ENCODE results near the gene LYSMD3.

Gene LYSMD3

GRCh38 chr5:90545511-90545910 is 16.1 kb upstream of the LYSMD3 start:
- Histone ChIP-seq H3K36me3 (replicated peaks; ENCODE audit: low read depth, low read length) (no peaks in the 10 kb centered on the region), H3K27ac (ENCODE audit: low read length) (no peak overlapping the region), H3K9ac (ENCODE audit: low read length) (no peak overlapping the region), H3K79me2 (ENCODE audit: low read length) (no peaks in the 10 kb centered on the region), H3K4me3 (ENCODE audit: low read length) (no peak overlapping the region), H3K27me3 (ENCODE audit: low read depth, low read length) (peaks cover 40% of the 10 kb centered on the region), H3K4me1 (ENCODE audit: low read length) (no peaks in the 10 kb centered on the region), H2AFZ (ENCODE audit: low read depth, low read length) (no peak overlapping the region), H3K9me3 (ENCODE audit: insufficient read depth, low read length) (no peaks in the 10 kb centered on the region), H3K4me2 (ENCODE audit: low read length) (no peak overlapping the region), H4K20me1 (ENCODE audit: insufficient read depth, low read length) (no peaks in the 10 kb centered on the region)
- no peak for TF ChIP-seq EZH2phosphoT487 (IDR thresholded peaks at IDR 0.05; ENCODE audit: low read depth)
- no peak for TF ChIP-seq CTCF (IDR thresholded peaks at IDR 0.05; ENCODE audit: low read depth, low read length)

GRCh38 chr5:90542827-90543519 is 13.6 kb upstream of the LYSMD3 start:
- no peak for TF ChIP-seq EZH2phosphoT487 (IDR thresholded peaks at IDR 0.05; ENCODE audit: low read depth)
- TF ChIP-seq CTCF (IDR thresholded peaks at IDR 0.05; ENCODE audit: low read depth, low read length) = no peak
- H4K20me1 ChIP-seq (ENCODE audit: insufficient read depth, low read length) = no peaks in the 10 kb centered on the region
- no peaks in the 10 kb centered on the region for H3K79me2 ChIP-seq (ENCODE audit: low read length)
- no peak overlapping the region for H3K9ac ChIP-seq (ENCODE audit: low read length)
- H3K9me3 ChIP-seq (ENCODE audit: insufficient read depth, low read length) = no peaks in the 10 kb centered on the region
- H3K4me2 ChIP-seq (ENCODE audit: low read length) = no peak overlapping the region
- H2AFZ ChIP-seq (ENCODE audit: low read depth, low read length) = no peak overlapping the region
- H3K4me1 ChIP-seq (ENCODE audit: low read length) = no peaks in the 10 kb centered on the region
- no peak overlapping the region for H3K27ac ChIP-seq (ENCODE audit: low read length)
- H3K27me3 ChIP-seq (ENCODE audit: low read depth, low read length) = peaks cover 33% of the 10 kb centered on the region; the same call in 1 of the 2 replicates
- H3K36me3 ChIP-seq (replicated peaks; ENCODE audit: low read depth, low read length) = no peaks in the 10 kb centered on the region
- no peak overlapping the region for H3K4me3 ChIP-seq (ENCODE audit: low read length)

GRCh38 chr5:90534922-90535321 is 5.5 kb upstream of the LYSMD3 start:
- Histone ChIP-seq H3K36me3 (replicated peaks; ENCODE audit: low read depth, low read length) (no peaks in the 10 kb centered on the region), H4K20me1 (ENCODE audit: insufficient read depth, low read length) (no peaks in the 10 kb centered on the region), H3K9ac (ENCODE audit: low read length) (no peak overlapping the region), H3K9me3 (ENCODE audit: insufficient read depth, low read length) (no peaks in the 10 kb centered on the region), H3K4me1 (ENCODE audit: low read length) (peaks cover 5% of the 10 kb centered on the region; the same call in 1 of the 2 replicates), H3K79me2 (ENCODE audit: low read length) (no peaks in the 10 kb centered on the region), H3K4me3 (ENCODE audit: low read length) (no peak overlapping the region), H3K4me2 (ENCODE audit: low read length) (no peak overlapping the region), H2AFZ (ENCODE audit: low read depth, low read length) (no peak overlapping the region), H3K27ac (ENCODE audit: low read length) (no peak overlapping the region), H3K27me3 (ENCODE audit: low read depth, low read length) (peaks cover 29% of the 10 kb centered on the region)
- TF ChIP-seq EZH2phosphoT487 (IDR thresholded peaks at IDR 0.05; ENCODE audit: low read depth) (no peak), CTCF (IDR thresholded peaks at IDR 0.05; ENCODE audit: low read depth, low read length) (no peak)

GRCh38 chr5:90533794-90534193 is 4.4 kb upstream of the LYSMD3 start:
- no peak overlapping the region for H2AFZ ChIP-seq (ENCODE audit: low read depth, low read length)
- H3K9ac ChIP-seq (ENCODE audit: low read length) = no peak overlapping the region

More at GRCh38 chr5:90533794-90534193, 4.4 kb upstream of the LYSMD3 start:
- no peak overlapping the region for H3K4me2 ChIP-seq (ENCODE audit: low read length)
- H3K27me3 ChIP-seq (ENCODE audit: low read depth, low read length) = peaks cover 29% of the 10 kb centered on the region
- TF ChIP-seq CTCF (IDR thresholded peaks at IDR 0.05; ENCODE audit: low read depth, low read length) (no peak), EZH2phosphoT487 (IDR thresholded peaks at IDR 0.05; ENCODE audit: low read depth) (no peak)
- H3K4me3 ChIP-seq (ENCODE audit: low read length) = no peak overlapping the region
- peaks cover 5% of the 10 kb centered on the region for H3K79me2 ChIP-seq (ENCODE audit: low read length)
- no peaks in the 10 kb centered on the region for H3K9me3 ChIP-seq (ENCODE audit: insufficient read depth, low read length)
- H3K4me1 ChIP-seq (ENCODE audit: low read length) = peaks cover 5% of the 10 kb centered on the region; the same call in 1 of the 2 replicates
- no peaks in the 10 kb centered on the region for H4K20me1 ChIP-seq (ENCODE audit: insufficient read depth, low read length)
- no peaks in the 10 kb centered on the region for H3K36me3 ChIP-seq (replicated peaks; ENCODE audit: low read depth, low read length)
- no peak overlapping the region for H3K27ac ChIP-seq (ENCODE audit: low read length)
